Stimulated activated CD4-positive, alpha-beta T cell treated with anti-CD3 and anti-CD28 coated beads, Interleukin-12 subunit alpha, Interleukin-12 subunit beta, amount 100 ng/mL, for 24 hours (primary cell): ENCODE measurements around the gene MBD5.

ENCODE experiments used
- DNase-seq, 2 experiments: peaks; one replicate each; pipeline ENCODE4 v3.0.0-alpha.2; 2020; ENCODE audit warnings: low read depth in 2 of 2

MBD5 gene

DNA sequence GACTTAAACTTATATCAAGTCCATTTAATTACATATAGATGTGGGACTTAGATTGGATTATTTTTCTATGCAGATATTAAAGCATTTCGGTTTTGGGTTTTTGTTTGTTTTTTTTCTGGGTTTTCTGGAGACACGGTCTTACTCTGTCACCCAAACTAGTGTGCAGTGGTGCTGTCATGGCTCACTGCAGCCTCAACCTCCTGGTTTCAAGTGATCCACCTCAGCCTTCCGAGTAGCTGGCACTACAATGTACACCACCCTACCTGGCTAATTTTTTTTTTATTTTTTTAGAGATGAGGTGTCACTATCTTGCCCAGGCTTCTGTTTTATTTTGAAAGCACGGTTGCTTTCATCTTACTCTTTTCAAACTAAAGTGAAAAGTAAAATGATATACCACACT, 281.6 kb downstream of the MBD5 start:
- DNase-seq: no peak

DNA sequence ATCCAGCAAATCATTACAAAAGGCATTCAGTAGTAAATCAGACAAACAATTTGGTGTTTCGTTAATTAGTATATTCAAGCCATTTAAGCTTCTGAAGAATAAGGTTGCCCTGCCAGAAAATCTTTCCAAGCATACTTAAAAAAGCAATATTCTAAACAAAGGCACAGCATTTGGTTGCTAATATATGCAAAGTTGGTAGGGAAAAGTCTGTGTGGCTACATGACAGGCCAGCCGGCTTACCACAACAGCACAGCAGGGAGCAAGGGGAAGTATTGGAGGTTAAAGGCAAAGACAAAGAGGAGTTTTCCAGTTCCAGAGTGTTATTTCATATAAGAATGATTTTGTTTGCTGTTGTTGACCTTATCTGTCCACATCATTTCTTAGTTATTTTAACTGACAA, 282.3 kb downstream of the MBD5 start:
- DNase-seq: no peak

DNA sequence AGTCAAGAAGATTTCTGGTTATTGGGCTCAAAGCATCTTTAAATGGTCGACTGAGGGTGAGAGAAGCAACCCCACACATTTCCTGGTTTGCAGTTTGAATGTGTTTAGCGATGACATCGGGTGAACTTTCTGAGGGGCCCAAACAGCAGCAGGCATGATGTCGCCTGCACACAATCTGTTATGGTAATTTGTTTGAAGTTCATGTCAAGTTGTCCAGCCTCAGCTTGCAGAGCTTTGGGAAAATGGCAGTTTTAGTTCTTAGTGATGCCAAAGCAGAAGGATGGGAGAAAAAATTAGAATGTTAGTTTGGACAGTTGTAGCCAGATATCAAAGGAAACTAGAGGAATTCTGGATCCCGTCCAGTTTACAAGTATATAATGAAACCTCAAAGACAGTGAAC, 284.6 kb downstream of the MBD5 start:
- DNase-seq: no peak

DNA sequence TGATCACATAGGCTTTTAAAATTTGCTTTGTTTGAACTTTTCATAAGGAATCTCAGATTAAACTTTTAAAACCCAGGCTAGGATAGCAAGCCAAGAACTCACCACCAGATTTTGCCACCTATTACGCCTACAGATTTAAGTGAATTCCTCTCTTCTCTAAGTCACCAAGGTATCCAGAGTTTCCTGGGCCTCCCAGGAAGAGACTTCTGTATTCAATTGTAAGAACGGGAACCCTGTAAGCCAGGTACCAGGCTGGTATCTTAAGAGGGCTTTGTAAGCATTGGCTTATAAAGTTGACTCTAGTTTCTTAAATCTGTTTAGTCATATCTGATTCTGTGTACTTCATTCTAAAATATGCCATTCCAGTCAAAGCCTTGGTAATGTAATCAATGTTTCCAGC, 285.1 kb downstream of the MBD5 start:
- no peak for DNase-seq

DNA sequence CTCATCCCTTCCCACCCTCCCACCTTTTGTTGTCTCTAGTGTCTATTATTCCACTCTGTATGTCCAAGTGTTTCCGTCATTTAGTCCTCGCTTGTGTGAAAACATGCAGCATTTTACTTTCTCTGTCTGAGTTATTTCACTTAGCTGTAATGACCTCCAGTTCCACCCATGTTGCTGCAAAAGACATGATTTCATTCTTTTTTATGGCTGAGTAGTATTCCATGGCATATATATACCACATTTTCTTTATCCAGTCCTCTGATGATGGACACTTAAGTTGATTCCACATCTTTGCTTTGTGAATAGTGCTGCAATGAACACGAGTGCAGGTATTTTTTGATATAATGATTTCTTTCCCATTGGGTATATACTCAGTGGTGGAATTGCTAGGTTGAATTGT, 296.7 kb downstream of the MBD5 start:
- no peak for DNase-seq

DNA sequence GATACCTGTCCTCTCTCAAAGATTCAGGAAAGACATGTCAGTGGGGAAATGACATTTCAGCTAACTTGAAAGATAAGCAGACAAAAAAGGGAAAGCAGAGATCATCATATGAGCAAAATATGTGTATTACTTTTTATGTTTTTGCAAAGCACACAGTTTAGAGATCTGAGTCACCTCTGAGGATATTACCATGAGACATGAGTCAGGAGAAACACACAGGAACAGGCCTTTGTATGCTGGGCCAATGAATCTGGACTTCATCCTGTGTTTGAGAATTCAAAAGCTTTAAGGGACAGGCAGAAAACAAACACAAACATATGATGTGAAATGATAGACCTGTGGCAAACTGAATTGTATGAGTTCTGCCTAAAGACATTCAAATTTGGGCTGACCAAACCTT, 317.6 kb downstream of the MBD5 start:
- DNase-seq: no peak

DNA sequence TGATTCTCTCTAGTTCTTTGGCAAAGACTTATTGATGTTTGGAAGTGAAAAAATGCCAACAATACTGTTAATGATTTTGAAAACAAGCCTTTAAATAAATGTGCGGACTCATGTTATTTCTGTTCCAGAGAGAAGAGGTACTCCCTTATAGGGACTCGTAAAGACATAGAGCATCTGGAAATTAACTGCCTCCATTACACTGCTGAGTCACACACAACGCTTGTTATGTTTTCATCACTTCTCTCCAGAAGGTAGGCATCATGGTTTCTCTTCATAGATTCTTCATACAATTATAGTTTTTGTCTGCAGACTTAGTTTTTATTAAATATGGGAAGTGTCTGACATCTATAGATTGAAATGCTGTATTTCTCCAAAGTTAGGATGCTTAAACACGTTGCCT, 321.2 kb downstream of the MBD5 start:
- DNase-seq: no peak

DNA sequence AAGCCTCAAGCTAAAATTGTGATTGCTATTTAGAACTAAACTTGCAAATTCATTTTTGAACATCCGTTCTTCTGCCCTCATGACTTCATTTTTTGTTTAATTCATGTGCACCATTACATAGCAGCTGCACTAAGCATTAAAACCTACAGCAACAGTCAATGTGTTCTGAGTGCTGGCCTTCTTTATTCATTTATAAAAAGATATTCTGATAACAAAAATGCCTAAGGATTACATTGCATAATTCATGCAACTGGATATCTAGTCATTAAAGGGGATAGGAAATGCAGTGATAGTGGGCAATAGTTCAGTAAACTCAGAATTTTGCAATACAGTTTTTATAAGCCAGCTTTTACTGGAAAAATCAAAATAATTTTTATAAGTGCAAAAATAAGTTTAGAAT, 329.3 kb downstream of the MBD5 start:
- DNase-seq: no peak

DNA sequence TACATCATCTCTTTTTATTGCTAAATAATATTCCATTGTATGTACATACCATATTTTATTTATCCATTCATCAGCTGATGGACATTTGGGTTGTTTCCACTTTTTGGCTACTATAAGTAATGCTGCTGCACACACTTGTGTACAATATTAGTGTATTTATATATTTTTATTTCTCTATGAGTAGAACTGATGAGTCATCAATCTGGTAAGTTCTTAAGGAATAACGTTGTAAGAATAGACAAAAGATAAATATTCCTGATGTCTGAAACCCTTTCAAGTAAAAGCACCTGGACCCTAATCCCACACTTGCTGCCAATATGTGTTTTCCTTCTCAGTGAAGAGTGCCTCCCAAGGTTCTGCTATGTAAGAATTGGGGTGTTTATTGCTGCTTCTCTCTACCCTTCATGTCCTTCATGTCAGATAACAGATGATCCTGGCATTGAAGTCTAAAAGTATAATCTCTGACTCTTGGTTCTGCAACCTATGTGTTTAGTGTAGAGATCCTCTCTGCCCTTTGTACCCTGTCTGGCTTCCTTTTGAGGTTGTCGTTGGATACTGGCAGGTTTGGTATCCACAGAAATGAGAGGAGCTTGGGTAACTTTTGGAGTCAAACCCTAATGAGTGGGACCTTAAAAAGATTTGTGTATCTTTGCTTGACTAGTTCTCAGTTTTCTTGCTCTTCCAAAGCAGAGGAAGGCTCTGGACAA, 330.7 kb downstream of the MBD5 start:
- DNase-seq: no peak

DNA sequence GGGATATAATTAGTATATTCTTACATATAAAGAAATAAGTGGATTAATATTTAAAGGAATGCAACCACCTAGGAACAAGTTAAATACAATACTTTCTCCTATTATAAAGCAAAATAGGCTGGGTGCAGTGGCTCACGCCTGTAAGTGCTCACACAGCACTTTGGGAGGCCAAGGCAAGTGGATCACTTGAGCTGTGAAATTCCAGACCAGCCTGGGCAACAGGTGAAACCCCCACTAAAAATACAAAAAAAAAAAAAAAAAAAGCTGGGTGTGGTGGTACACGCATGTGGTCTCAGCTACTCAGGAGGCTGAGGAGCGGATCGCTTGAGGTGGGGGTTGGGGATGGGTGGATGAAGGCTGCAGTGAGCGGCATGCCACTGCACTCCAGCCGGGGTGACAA, 337.5 kb downstream of the MBD5 start:
- DNase-seq: no peak

DNA sequence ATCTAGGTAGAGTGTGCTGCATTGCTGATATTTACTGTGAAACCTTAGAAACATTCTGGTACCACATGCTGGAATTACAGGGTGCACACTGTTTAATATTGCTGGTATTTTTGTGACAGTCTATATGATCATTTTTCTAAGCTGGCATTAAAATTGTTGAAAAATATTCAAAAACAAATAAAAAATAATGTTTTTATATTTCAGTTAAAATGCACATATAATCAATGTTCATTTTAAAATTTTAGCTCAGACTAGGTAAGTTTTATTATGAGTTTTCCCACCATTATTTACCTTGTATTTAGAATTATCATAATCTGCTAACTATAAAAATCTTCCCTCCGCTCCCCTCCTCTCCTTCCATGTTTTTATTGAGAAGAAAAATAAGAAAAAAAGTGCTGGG, 339.8 kb downstream of the MBD5 start:
- DNase-seq: no peak

DNA sequence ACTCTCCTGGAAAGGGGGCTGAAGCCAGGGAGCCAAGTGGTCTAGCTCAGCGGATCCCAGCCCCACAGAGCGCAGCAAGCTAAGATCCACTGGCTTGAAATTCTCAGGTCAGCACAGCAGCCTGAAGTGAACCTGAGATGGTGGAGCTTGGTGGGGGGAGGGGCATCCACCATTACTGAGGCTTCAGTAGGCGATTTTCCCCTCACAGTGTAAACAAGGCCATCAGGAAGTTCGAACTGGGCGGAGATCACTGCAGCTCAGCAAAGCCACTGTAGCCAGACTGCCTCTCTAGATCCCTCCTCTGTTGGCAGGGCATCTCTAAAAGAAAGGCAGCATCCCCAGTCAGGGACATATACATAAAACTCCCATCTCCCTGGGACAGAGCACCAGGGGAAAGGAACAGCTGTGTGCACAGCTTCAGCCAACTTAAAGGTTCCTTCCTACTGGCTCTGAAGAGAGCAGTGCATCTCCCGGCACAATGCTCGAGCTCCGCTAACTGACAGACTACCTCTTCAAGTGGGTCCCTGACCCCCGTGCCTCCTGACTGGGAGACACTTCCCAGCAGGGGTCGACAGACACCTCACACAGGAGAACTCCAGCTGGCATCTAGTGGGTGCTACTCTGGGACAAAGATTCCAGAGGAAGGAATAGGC, 341.4 kb downstream of the MBD5 start:
- DNase-seq: no peak

DNA sequence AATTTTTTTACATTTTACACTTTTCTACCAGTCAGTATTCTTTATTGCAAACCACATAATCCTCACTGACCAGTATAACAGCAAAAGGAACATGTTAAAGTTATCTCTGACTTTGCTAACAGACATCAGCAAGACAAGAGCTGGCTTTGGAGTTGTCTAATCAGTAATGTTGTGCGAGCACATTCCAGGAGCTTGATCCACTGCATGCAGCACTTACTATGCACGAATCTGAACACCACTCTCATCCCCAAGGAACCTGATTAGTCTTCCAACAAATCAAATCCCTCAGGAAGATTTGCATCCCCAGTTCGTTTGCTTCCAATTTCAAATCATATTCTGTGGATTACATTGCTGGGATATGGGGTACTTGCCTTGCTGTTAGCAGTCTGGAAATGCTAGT, 354.3 kb downstream of the MBD5 start:
- no peak for DNase-seq

DNA sequence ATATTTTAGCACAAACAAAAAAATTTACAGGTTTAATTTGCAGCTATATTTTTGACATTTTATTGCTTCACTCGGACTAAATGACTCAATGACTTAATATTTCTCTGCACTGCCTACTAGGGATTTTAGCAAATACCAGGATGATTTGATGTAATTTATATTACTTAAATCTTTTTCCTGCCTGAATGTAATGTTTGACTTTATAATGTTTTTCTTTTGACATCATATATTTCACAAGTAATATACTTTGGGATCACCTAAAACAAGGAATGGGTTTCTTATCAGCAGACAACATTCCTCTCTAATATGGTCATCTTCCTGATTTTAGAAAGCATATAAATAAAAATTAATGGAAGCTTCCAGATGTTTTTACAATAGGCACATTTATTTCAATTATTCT, 370.4 kb downstream of the MBD5 start:
- DNase-seq: no peak

DNA sequence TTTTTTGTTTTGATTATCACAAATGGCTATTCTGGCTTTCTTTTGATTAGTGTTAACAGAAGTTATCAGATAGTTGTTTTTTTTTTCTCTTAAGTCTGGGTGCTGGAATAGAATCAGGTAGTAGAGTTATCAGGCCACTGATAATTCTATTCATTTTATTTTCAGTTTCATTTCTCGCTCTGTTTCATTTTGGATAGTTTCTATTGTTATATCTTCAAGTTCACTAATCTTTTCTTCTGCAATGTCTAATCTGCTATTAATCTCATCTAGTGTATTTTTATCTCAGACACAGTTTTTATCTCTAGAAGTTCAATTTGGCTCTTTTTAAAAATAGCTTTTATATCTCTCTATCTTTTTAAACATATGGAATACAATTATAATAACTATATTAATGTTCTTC, 381.9 kb downstream of the MBD5 start:
- no peak for DNase-seq

DNA sequence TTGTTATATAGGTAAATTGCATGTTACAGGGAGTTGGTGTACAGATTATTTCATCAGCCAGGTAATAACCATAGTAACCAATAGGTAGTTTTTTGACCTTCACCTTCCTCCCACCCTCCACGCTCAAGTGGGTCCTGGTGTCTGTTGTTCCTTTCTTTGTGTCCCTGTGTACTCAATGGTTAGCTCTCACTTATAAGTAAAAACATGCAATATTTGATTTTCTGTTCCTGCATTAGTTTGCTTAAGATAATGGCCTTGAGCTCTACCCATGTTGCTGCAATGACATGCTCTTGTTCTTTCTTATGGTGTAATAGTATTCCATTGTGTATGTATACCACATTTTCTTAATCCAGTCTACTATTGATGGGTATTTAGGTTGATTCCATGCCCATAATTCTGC, 390.0 kb downstream of the MBD5 start:
- DNase-seq: no peak

DNA sequence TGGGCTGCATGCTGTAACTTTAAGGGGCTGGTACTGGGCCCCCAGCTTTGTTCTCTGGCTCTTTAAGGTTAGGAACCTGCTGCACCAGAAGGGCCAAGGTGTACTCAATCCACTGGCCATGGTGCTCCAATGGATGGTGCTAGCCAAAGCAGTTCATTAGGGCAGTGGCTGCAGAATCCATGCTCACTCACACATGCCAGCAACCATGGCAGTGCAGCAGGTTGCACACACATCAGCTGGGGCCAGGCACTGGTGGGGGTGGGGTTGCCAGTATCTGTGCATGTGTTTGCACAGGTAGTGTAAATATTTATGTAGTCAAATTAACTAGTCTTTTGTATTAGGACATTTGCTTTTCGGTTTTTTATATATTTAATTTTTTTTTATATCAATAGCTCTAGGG, 395.4 kb downstream of the MBD5 start:
- no peak for DNase-seq

DNA sequence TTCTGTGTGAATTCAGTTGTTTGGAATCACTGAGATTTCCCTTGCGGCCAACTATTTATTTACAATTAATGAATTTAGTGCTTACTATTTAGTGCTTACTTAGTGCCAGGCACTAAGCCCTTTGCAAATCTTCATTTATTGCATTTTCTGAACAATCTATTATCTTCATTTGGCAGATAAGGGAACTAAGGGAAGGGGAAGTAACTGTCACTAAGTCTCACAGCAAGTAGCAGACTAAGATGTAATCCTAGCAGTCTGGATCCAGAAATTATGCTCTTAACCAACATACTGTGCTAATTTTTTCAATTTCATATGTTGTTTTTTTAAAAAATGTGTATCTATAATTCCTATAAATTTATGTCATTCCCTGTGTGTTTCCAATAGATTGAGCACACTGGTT, 409.2 kb downstream of the MBD5 start:
- no peak for DNase-seq

DNA sequence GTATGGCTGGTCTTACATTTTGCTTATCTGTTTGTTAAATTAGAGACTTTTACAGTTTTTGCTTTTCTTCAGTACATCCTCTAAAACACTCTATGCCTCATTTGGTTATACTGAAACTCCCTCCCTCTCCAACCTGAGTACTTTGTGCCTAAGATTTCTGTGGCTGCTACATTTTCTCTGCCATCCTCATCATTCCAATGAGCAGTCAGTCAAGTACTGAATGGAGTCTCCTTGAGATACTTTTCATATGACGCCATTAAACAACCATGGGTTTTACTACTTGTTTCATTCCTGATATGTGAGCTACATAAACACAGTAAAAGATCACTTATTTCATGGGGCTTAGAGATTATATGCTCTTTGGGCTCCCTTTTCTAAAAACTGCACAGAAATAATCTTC, 427.0 kb downstream of the MBD5 start:
- no peak for DNase-seq

DNA sequence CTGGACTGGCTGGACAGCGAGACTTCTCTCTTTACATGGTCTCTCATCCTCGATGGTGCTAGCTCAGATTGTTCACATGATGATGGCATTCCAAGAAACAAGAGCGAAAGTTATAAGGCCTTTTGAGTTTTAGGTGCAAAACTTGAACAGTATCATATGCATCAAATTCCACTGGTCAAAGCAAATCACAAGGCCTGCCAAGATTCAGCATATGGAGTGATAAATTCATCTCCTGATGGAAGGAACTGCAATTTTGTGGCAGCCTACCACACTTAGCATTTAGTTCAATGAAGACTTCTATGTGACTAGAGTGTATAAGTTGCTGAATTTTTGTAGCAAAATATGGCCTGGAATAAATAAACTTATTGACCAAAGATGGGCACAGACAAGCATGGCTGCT, 429.6 kb downstream of the MBD5 start:
- no peak for DNase-seq

DNA sequence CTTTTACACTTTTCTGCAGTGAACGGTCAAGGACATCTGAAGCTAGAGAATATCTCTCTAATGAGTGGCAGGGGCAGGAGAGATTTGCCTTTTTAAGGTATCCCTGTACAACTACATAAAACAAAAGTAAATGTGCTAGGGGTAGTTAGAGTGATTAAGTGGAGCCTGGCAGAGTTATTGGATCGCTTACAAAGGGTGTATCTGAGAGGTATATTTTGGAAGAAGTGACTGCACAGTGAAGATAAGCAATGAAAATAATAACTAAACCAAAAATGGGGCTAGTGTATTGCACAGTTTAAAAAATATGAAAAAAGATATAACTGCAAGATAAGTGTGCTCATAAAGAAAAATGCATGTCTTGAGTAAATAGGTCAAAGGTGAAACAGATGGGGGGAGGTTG, 430.2 kb downstream of the MBD5 start:
- DNase-seq: no peak

DNA sequence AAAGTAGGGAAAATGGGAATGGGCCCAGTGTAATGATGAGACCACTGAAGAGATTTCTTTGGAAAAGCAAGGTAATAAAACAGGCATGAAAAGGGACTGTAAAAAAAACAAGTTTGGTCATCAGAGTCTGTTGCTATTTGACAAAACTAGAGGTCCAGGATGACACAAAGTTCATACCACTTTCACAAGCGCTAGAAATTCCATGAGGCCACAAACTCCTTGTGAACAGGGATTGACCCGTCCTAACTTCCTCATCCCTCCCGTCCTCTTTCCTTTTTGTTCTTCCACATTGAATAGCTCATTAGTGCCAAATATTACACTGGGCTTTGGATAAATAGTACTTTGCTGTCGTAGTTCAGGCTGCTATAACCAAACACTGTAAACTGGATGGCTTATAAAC, 434.9 kb downstream of the MBD5 start:
- DNase-seq: no peak

DNA sequence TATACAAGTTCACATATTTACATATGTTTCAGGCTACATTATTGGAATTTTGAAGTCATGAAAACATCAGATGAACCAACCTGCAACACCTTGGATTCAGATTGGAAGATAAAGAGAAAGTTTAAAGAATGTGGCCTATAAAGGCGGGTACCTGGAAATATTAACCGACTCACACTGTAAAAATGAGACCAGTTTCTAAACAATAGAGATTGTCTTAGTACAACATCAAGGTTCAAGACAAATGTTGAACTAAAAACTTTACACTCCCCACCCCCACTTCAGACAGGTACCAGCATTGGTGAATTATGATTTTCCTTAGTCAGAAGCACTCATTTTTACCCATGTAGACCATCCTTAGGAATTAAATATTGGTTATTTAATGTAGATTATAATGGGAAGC, 437.3 kb downstream of the MBD5 start:
- DNase-seq: no peak

DNA sequence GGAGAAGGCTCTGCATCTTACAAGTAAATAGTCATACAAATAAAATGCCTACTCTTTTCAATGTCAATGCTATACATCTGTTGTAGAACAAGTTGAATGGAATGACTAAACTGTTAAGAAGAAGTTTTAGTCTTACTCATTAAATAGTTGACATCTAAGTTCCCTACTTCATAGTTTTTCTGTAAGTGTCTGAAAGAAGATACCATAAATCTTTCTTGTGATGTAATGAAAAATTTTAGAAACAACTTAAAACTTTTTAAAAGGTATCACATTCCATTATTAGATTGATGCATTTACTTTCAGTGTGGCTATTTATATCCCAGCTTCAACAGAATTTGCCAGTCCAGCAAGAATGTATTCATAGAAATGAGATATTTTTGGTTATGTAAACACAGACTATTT, 438.5 kb downstream of the MBD5 start:
- no peak for DNase-seq
